HG03469 (cell line): ENCODE measurements around the gene GET4.
"Not testable (repeated sequence)": the region's sequence is repeated elsewhere in the genome, so short reads cannot be mapped to it uniquely, and the experiment has no call there.

Source experiments
- ATAC-seq: cut with Tn5 transposase; IDR thresholded peaks from one replicate; pipeline ENCODE4 v1.9.1; 2021; ENCODE audit warnings: mild to moderate bottlenecking, moderate library complexity, moderate number of reproducible peaks; ENCODE audit not compliant: unreplicated experiment

Gene GET4

GRCh38 chr7:868189-868486 lies 8.2 kb upstream of the GET4 start:
- ATAC-seq = no peak

- no peak for ATAC-seq
Observed at GRCh38 chr7:869348-869747, 7.0 kb upstream of the GET4 start.

GRCh38 chr7:871900-872537 lies 4.3 kb upstream of the GET4 start:
- no peak for ATAC-seq

- ATAC-seq = not testable (repeated sequence)
Observed at GRCh38 chr7:872685-873084, 3.7 kb upstream of the GET4 start.

- no peak for ATAC-seq
Observed at GRCh38 chr7:873367-874002, 2.9 kb upstream of the GET4 start.

GRCh38 chr7:874031-874749 lies 2.2 kb upstream of the GET4 start:
- no peak for ATAC-seq

GRCh38 chr7:875051-875450 lies 1.3 kb upstream of the GET4 start:
- no peak for ATAC-seq

GRCh38 chr7:875476-876076 lies 778 bp upstream of the GET4 start:
- no peak for ATAC-seq

- ATAC-seq = no peak
Observed at GRCh38 chr7:876972-877311, 588 bp downstream of the GET4 start.

GRCh38 chr7:877312-878232 lies 1.2 kb downstream of the GET4 start:
- no peak for ATAC-seq

GRCh38 chr7:879093-879492 lies 2.7 kb downstream of the GET4 start:
- no peak for ATAC-seq

- no peak for ATAC-seq
Observed at GRCh38 chr7:879706-880105, 3.4 kb downstream of the GET4 start.

GRCh38 chr7:880450-880849 lies 4.1 kb downstream of the GET4 start:
- ATAC-seq = no peak

- ATAC-seq = no peak
Observed at GRCh38 chr7:881441-882234, 5.3 kb downstream of the GET4 start.

GRCh38 chr7:882336-883035 lies 6.1 kb downstream of the GET4 start:
- no peak for ATAC-seq

- no peak for ATAC-seq
Observed at GRCh38 chr7:883055-884021, 7.0 kb downstream of the GET4 start.

GRCh38 chr7:884191-885003 lies 8.0 kb downstream of the GET4 start:
- no peak for ATAC-seq
